RWPE2 (cell line): ENCODE data around the gene ITGAE.
A peak's percentile ranks its signal among the peaks of the same experiment; 100 is the strongest.

Source experiments
- ATAC-seq: fragments of 200-7000 bp; cut with Tn5 transposase; 3 replicates; pipeline ENCODE4 v1.9.1; 2021; ENCODE audit warnings: low read depth
- DNase-seq: peaks from one replicate; pipeline ENCODE4 v3.0.0-alpha.2; 2020; ENCODE audit warnings: low spot score
- H3K27ac ChIP-seq: fragments of 450-650 bp; 2 replicates; pipeline ENCODE4 v1.5.1; 2017; ENCODE audit warnings: mild to moderate bottlenecking; ENCODE audit not compliant: poor library complexity, severe bottlenecking
- H3K27me3 ChIP-seq: fragments of 250-450 bp; sonication (Bioruptor Pico); 2 replicates; pipeline ENCODE4 v1.5.1; 2021; ENCODE audit warnings: mild to moderate bottlenecking, moderate library complexity; ENCODE audit not compliant: insufficient read depth, poor library complexity, severe bottlenecking
- H3K36me3 ChIP-seq: fragments of 250-450 bp; sonication (Bioruptor Pico); 2 replicates; pipeline ENCODE4 v1.5.1; 2020; ENCODE audit warnings: low read depth, mild to moderate bottlenecking, moderate library complexity
- H3K4me1 ChIP-seq: fragments of 250-450 bp; sonication (Bioruptor Pico); 2 replicates; pipeline ENCODE4 v1.5.1; 2021; ENCODE audit warnings: mild to moderate bottlenecking, moderate library complexity; ENCODE audit not compliant: insufficient read depth, poor library complexity, severe bottlenecking
- H3K4me3 ChIP-seq: fragments of 250-450 bp; sonication (Bioruptor Pico); 2 replicates; pipeline ENCODE4 v1.5.1; 2021; ENCODE audit warnings: mild to moderate bottlenecking, moderate library complexity; ENCODE audit not compliant: severe bottlenecking
- H3K9me3 ChIP-seq: fragments of 250-450 bp; sonication (Bioruptor Pico); 2 replicates; pipeline ENCODE4 v1.5.1; 2021; ENCODE audit warnings: mild to moderate bottlenecking, moderate library complexity; ENCODE audit not compliant: severe bottlenecking
- CTCF ChIP-seq: fragments of 450-650 bp; IDR thresholded peaks from one replicate; pipeline ENCODE4 v1.5.1; 2017; ENCODE audit warnings: mild to moderate bottlenecking, moderate library complexity; ENCODE audit not compliant: poor library complexity, severe bottlenecking

The ITGAE gene

GRCh38 chr17:3801792-3802191, 804 bp upstream of the ITGAE start:
- no peaks in the 10 kb centered on the region for H3K4me1 ChIP-seq
- H3K9me3 ChIP-seq, result no peaks in the 10 kb centered on the region
- peak overlapping the region; percentile 41 for H3K27ac ChIP-seq
- no peak for TF ChIP-seq CTCF
- ATAC-seq (no peak), DNase-seq (no peak)
- no peaks in the 10 kb centered on the region for H3K36me3 ChIP-seq
- H3K27me3 ChIP-seq, result no peaks in the 10 kb centered on the region
- no peak overlapping the region for H3K4me3 ChIP-seq

- Histone ChIP-seq H3K27ac (no peak overlapping the region), H3K9me3 (no peaks in the 10 kb centered on the region), H3K4me1 (no peaks in the 10 kb centered on the region), H3K36me3 (no peaks in the 10 kb centered on the region), H3K4me3 (no peak overlapping the region), H3K27me3 (no peaks in the 10 kb centered on the region)
- DNase-seq, result no peak
- no peak for TF ChIP-seq CTCF
- ATAC-seq, result no peak
Measured at GRCh38 chr17:3801347-3801746, 359 bp upstream of the ITGAE start.

DNA sequence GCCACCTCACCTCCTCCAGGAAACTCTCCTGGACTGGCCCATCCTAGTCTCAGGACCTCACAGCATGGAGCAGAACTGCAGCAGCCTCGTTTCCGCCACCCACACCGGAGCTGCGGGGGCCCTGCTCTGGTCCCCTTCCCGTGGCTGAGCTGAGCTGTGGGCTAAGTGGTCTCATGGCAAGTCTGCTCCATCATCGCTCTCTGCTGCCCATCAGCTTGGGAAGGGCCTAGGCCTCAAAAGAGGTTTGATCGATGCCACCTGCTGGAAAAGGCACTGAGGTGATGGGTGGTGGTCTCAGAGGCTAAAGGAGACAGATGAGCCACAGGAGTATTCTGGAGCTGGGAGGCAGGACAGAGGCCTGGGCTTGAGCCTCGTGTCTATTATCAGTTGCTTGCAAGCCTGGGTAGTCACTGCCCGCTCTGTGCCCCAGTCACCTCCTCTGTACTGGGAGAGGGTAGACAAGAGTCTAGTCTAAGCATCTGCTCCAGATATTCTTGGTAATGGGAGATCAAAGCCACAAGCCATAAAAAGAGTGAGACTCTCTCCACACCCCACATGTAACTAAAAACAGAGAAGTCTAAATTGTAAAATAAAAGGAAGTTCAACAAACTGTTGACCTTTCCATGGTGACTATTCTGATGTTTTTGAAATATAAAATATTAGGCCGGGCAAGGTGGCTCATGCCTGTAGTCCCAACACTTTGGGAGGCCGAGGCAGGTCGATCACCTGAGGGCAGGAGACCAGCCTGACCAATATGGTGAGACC, 1.6 kb downstream of the ITGAE start:
- no peak overlapping the region for H3K27ac ChIP-seq
- no peak overlapping the region for H3K4me3 ChIP-seq
- TF ChIP-seq CTCF, result no peak
- DNase-seq (no peak), ATAC-seq (no peak)
- no peaks in the 10 kb centered on the region for H3K27me3 ChIP-seq
- no peaks in the 10 kb centered on the region for H3K4me1 ChIP-seq
- H3K36me3 ChIP-seq, result no peaks in the 10 kb centered on the region
- H3K9me3 ChIP-seq, result no peaks in the 10 kb centered on the region

GRCh38 chr17:3798273-3799180, 2.5 kb downstream of the ITGAE start:
- no peaks in the 10 kb centered on the region for H3K4me1 ChIP-seq
- ATAC-seq (no peak), DNase-seq (no peak)
- H3K4me3 ChIP-seq, result no peak overlapping the region
- H3K9me3 ChIP-seq, result no peaks in the 10 kb centered on the region
- no peak overlapping the region for H3K27ac ChIP-seq
- TF ChIP-seq CTCF, result no peak
- H3K27me3 ChIP-seq, result no peaks in the 10 kb centered on the region
- H3K36me3 ChIP-seq, result no peaks in the 10 kb centered on the region
